ENCODE results near the gene VASH2.

GRCh38 chr1:212959266-212960220, 9.2 kb downstream of the VASH2 start:
- no peak for TF ChIP-seq CTCF (IDR thresholded peaks at IDR 0.05; ENCODE audit: poor library complexity, severe bottlenecking)
- no peak for TF ChIP-seq RAD21 (conservative IDR thresholded peaks at IDR 0.05)
- no peak for TF ChIP-seq SMC3 (conservative IDR thresholded peaks at IDR 0.05; ENCODE audit: poor library complexity)
